Thyroid gland (tissue), 4 donors: ENCODE data around the gene PPP1R8. TPM values are rescaled to one million over a fixed set of nuclear protein-coding genes. Genes with fewer than 3 reads are reported as not detected.
"Not testable (repeated sequence)": the region's sequence is repeated elsewhere in the genome, so short reads cannot be mapped to it uniquely, and the experiment has no call there.

Experiments
- DNase-seq, 2 donors: peaks; one replicate each; pipeline ENCODE4 v3.0.0-alpha.2; 2019
- H3K27ac ChIP-seq, 3 donors: fragments of 200-600 bp; sonication (generic); 1 replicate in 2 of 3; 2 replicates in 1 of 3; pipeline ENCODE4 v1.5.1; 2016 to 2019; ENCODE audit warnings: mild to moderate bottlenecking in 1 of 3, moderate library complexity in 1 of 3
- H3K27me3 ChIP-seq: fragments of 200-600 bp; sonication (generic); one replicate; pipeline ENCODE4 v1.5.1; 2019
- H3K36me3 ChIP-seq, 2 donors: fragments of 200-600 bp; sonication (generic); one replicate each; pipeline ENCODE4 v1.5.1; 2016 to 2019
- H3K4me1 ChIP-seq, 2 donors: fragments of 200-600 bp; sonication (generic); one replicate each; pipeline ENCODE4 v1.5.1; 2017 to 2019
- H3K4me3 ChIP-seq, 3 donors: fragments of 200-600 bp; sonication (generic); replicated peaks in 1 of 3; 1 replicate in 2 of 3; 2 replicates in 1 of 3; pipeline ENCODE4 v1.5.1; 2016; ENCODE audit warnings: mild to moderate bottlenecking in 1 of 3
- H3K9me3 ChIP-seq: fragments of 200-600 bp; sonication (generic); one replicate; pipeline ENCODE4 v1.5.1; 2017
- POLR2A ChIP-seq, 2 donors: fragments of 450-650 bp; IDR thresholded peaks; one replicate each; pipeline ENCODE4 v1.6.1; 2017; ENCODE audit warnings: antibody characterized with exemption in 2 of 2, mild to moderate bottlenecking in 2 of 2, moderate library complexity in 1 of 2
- whole genome bisulfite sequencing, 2 donors: methylation state at CpG; one replicate each; pipeline ENCODE4 v1.1.5; 2017; 5-methylcytosine and 5-hydroxymethylcytosine counted together
- intact Hi-C: fragments of 100-400 bp; cut with DNase I; formaldehyde crosslinking; loops from one replicate; pipeline ENCODE4 v1.15.1; 2023
- total RNA-seq, 4 donors: library from RNA; depleted of rRNA; stranded (reverse); fragments of >200 nt; gene quantifications; one replicate each; pipeline ENCODE4 v1.2.3, GENCODE V29; 2016
- TF ChIP-seq, protein P1 (sequence below), 6 experiments: fragments of 200-600 bp in 3 of 6; fragments of 450-650 bp in 3 of 6; sonication (generic) in 3 of 6; IDR thresholded peaks; one replicate each; pipeline ENCODE4 v1.5.1; 2016 to 2019; ENCODE audit warnings: antibody characterized with exemption in 6 of 6, mild to moderate bottlenecking in 2 of 6, inconsistent platforms in 1 of 6, moderate library complexity in 1 of 6

The PPP1R8 gene
- total RNA-seq, 4 donors from 2014 or later, result 29.2 to 34.8 (median 33.1) TPM

DNA sequence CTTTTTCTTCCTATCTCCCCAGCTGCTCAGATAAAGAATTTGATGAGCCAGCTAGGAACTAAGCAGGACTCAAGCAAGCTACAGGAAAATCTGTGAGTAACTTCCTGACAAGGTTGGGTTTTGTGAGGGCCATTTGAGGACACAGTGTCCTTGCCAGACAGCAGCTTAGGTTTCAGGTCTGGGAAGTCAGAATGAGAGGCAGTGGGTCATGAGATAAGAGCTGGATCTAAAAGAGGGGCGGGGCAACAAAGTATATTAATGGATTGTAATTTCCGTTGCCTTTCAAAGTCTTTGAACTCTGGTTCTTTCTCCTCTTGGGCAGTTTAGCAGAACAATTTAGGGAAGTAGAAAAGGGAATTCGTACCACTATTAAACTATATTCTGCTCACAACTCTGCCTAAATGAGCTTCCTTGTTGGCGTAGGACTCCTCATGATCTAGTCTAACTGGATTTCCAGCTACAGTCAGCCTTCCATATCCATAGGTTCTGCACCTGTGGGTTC lies 41.0 kb upstream of the PPP1R8 start:
- peak in 1 of 2 donors; percentile 50 for TF ChIP-seq POLR2A (IDR thresholded peaks at IDR 0.05)
- TF ChIP-seq, protein P1, sequence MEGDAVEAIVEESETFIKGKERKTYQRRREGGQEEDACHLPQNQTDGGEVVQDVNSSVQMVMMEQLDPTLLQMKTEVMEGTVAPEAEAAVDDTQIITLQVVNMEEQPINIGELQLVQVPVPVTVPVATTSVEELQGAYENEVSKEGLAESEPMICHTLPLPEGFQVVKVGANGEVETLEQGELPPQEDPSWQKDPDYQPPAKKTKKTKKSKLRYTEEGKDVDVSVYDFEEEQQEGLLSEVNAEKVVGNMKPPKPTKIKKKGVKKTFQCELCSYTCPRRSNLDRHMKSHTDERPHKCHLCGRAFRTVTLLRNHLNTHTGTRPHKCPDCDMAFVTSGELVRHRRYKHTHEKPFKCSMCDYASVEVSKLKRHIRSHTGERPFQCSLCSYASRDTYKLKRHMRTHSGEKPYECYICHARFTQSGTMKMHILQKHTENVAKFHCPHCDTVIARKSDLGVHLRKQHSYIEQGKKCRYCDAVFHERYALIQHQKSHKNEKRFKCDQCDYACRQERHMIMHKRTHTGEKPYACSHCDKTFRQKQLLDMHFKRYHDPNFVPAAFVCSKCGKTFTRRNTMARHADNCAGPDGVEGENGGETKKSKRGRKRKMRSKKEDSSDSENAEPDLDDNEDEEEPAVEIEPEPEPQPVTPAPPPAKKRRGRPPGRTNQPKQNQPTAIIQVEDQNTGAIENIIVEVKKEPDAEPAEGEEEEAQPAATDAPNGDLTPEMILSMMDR (IDR thresholded peaks at IDR 0.05), result no peak
- 66% methylated on average over 4 of the region's 4 CpGs for WGBS, 2 donors

DNA sequence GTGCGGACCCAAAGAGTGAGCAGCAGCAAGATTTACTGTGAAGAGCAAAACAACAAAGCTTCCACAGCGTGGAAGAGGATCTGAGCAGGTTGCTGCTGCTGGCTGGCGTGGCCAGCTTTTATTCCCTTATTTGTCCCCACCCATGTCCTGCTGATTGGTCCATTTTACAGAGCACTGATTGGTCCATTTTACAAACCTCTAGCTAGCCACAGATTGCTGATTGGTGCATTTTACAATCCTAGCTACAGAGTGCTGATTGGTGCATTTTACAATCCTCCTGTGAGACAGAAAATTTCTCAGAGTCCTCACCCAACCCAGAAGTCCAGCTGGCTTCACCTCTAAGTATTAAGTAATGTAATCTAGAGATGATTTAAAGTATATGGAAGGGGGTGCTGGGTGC lies 40.3 kb upstream of the PPP1R8 start:
- intact Hi-C loops, H3K27me3 ChIP-seq, DNase-seq, H3K4me3 ChIP-seq, H3K9me3 ChIP-seq: not testable (repeated sequence)
- Histone ChIP-seq H3K36me3 (peaks cover 32 to 38% of the 10 kb centered on the region in 2 donors), H3K4me1 (peaks cover 44 to 67% of the 10 kb centered on the region in 2 donors), H3K27ac (peak overlapping the region; percentile 69 to 86 (median 77))
- WGBS, 2 donors, result 98 to 100% methylated on average over 2 to 3 of the region's 3 CpGs

More for the DNA sequence above, 41.0 kb upstream of the PPP1R8 start:
- H3K27ac ChIP-seq, result peak overlapping the region; percentile 69 to 86 (median 77)
- peaks cover 51 to 73% of the 10 kb centered on the region in 2 donors for H3K4me1 ChIP-seq
- no peaks in the 10 kb centered on the region for H3K9me3 ChIP-seq
- DNase-seq, result peak; percentile 76 to 77
- H3K4me3 ChIP-seq, result no peak overlapping the region
- peaks cover 28 to 33% of the 10 kb centered on the region in 2 donors for H3K36me3 ChIP-seq
- intact Hi-C loops, result no loop called here
- no peaks in the 10 kb centered on the region for H3K27me3 ChIP-seq

DNA sequence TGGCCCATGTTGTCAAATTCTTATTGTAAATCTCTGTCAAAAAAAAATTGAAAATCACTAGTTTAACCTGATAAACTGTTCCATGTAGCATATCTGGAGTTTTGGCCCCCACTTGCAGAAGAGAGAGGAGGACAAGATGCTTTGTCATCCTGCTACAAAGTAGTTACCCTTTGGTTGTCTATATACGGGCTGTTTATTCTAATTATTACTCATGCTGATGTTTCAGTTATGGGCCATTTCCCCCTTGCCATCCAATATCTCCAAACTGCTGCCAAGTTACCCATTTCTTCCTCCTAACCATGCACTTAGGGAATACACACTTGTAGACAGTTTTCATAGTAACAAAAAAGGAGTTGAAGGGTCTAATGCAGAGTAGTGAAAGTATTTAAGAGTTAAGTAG lies 35.0 kb upstream of the PPP1R8 start:
- Histone ChIP-seq H3K36me3 (peaks cover 60 to 63% of the 10 kb centered on the region in 2 donors), H3K9me3 (no peaks in the 10 kb centered on the region), H3K27ac (no peak overlapping the region), H3K4me3 (no peak overlapping the region), H3K27me3 (no peaks in the 10 kb centered on the region), H3K4me1 (peaks cover 0 to 17% of the 10 kb centered on the region in 2 donors)
- 70 to 71% methylated on average over 1 of the region's 1 CpG for WGBS, 2 donors
- DNase-seq, result no peak
- intact Hi-C loops, result no loop called here
- TF ChIP-seq POLR2A (IDR thresholded peaks at IDR 0.05), result no peak
- TF ChIP-seq, protein P1 (IDR thresholded peaks at IDR 0.05), result no peak

DNA sequence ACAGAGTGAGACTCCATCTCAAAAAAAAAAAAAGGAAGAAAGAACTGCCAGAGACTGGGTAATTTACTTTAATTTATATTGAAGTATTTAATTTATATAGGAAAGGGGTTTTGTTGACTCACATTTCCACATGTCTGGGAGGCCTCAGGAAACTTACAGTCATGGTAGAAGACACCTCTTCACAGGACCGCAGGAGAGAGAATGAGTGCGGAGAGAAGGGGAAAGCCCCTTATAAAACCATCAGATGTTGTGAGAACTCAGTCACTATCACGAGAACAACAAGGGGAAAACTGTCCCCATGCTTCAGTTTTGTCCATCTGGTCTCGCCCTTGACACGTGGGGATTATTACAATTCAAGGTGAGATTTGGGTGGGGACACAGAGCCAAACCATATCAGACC lies 25.8 kb upstream of the PPP1R8 start:
- intact Hi-C loops, result no loop called here
- 87 to 95% methylated on average over 5 of the region's 5 CpGs for WGBS, 2 donors
- TF ChIP-seq, protein P1 (IDR thresholded peaks at IDR 0.05), result no peak
- TF ChIP-seq POLR2A (IDR thresholded peaks at IDR 0.05), result no peak

DNA sequence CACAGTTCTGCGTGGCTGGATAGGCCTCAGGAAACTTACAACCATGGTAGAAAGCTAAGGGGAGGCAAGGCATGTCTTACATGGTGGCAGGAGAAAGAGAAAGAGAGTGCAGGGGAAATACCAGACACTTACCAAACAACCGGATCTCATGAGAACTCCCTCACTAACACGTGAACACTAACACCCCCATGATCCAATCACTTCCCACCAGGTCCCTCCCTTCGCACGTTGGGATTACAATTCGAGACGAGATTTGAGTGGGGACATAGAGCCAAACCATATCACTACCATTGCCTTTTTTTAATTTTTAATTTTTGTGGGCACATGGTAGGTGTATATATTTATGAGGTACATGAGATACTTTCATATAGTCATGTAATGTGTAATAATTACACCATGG lies 23.8 kb upstream of the PPP1R8 start:
- peaks cover 25 to 66% of the 10 kb centered on the region in 2 donors for H3K36me3 ChIP-seq
- WGBS, 2 donors, result 92% methylated on average over 7 of the region's 7 CpGs
- H3K27ac ChIP-seq, result no peak overlapping the region
- no peak overlapping the region for H3K4me3 ChIP-seq
- intact Hi-C loops, result no loop called here
- no peaks in the 10 kb centered on the region for H3K27me3 ChIP-seq
- H3K9me3 ChIP-seq, result no peaks in the 10 kb centered on the region
- no peak for TF ChIP-seq POLR2A (IDR thresholded peaks at IDR 0.05)
- TF ChIP-seq, protein P1 (IDR thresholded peaks at IDR 0.05), result no peak
- no peak for DNase-seq
- peaks cover 0 to 4% of the 10 kb centered on the region in 2 donors for H3K4me1 ChIP-seq

More for the DNA sequence above, 25.8 kb upstream of the PPP1R8 start:
- DNase-seq, result no peak
- Histone ChIP-seq H3K36me3 (peaks cover 43 to 77% of the 10 kb centered on the region in 2 donors), H3K9me3 (no peaks in the 10 kb centered on the region), H3K27me3 (no peaks in the 10 kb centered on the region), H3K27ac (no peak overlapping the region), H3K4me3 (no peak overlapping the region), H3K4me1 (peaks cover 0 to 4% of the 10 kb centered on the region in 2 donors)
